Measurements from ENCODE around the gene AATK. TPM values are rescaled to one million over a fixed set of nuclear protein-coding genes. Genes with fewer than 3 reads are reported as not detected.

Gene AATK
- total RNA-seq, 2 donors from 2014 or later, result 3.3 to 4.3 TPM

- H3K9me3 Mint-ChIP-seq, result no peaks in the 10 kb centered on the region
- 96 to 98% methylated on average over 17 to 18 of the region's 18 CpGs for WGBS, 2 experiments (ENCODE audit: insufficient coverage in 1 of 2, insufficient read length in 1 of 2)
- TF ChIP-seq CTCF (conservative IDR thresholded peaks at IDR 0.05), result no peak
- no peaks in the 10 kb centered on the region for H3K4me1 Mint-ChIP-seq
- no peak overlapping the region for H3K27ac Mint-ChIP-seq
- Histone ChIP-seq H3K9ac (ENCODE audit: extremely low read depth, low read length, poor library complexity, severe bottlenecking) (no peak overlapping the region), H3K27me3 (ENCODE audit: control insufficient read depth, insufficient read depth, low read length, poor library complexity, severe bottlenecking) (no peaks in the 10 kb centered on the region), H3K36me3 (ENCODE audit: control insufficient read depth, insufficient read depth, low read length) (peaks cover 3% of the 10 kb centered on the region), H3K9me3 (ENCODE audit: control insufficient read depth, low read length) (no peaks in the 10 kb centered on the region), H3K4me3 (ENCODE audit: low read length) (no peak overlapping the region), H3K27ac (ENCODE audit: low read depth, low read length) (no peak overlapping the region), H3K4me1 (ENCODE audit: control insufficient read depth, insufficient read depth, low read length) (no peaks in the 10 kb centered on the region)
- no peak for DNase-seq
- H3K27me3 Mint-ChIP-seq (ENCODE audit: insufficient read depth), result no peaks in the 10 kb centered on the region
- peaks cover 19% of the 10 kb centered on the region for H3K36me3 Mint-ChIP-seq (ENCODE audit: low read depth)
- no peak overlapping the region for H3K4me3 Mint-ChIP-seq
Observed at GRCh38 chr17:81200201-81200600, 34.2 kb upstream of the AATK start.

- H3K9me3 Mint-ChIP-seq, result no peaks in the 10 kb centered on the region
- Histone ChIP-seq H3K27me3 (ENCODE audit: control insufficient read depth, insufficient read depth, low read length, poor library complexity, severe bottlenecking) (no peaks in the 10 kb centered on the region), H3K9ac (ENCODE audit: extremely low read depth, low read length, poor library complexity, severe bottlenecking) (no peak overlapping the region), H3K4me3 (ENCODE audit: low read length) (no peak overlapping the region), H3K27ac (ENCODE audit: low read depth, low read length) (no peak overlapping the region), H3K36me3 (ENCODE audit: control insufficient read depth, insufficient read depth, low read length) (peaks cover 3% of the 10 kb centered on the region), H3K9me3 (ENCODE audit: control insufficient read depth, low read length) (no peaks in the 10 kb centered on the region), H3K4me1 (ENCODE audit: control insufficient read depth, insufficient read depth, low read length) (no peaks in the 10 kb centered on the region)
- no peak for TF ChIP-seq CTCF (conservative IDR thresholded peaks at IDR 0.05)
- DNase-seq, result no peak
- 95 to 98% methylated on average over 15 to 18 of the region's 18 CpGs for WGBS, 2 experiments (ENCODE audit: insufficient coverage in 1 of 2, insufficient read length in 1 of 2)
- no peak overlapping the region for H3K27ac Mint-ChIP-seq
- no peak overlapping the region for H3K4me3 Mint-ChIP-seq
- no peaks in the 10 kb centered on the region for H3K27me3 Mint-ChIP-seq (ENCODE audit: insufficient read depth)
- H3K4me1 Mint-ChIP-seq, result no peaks in the 10 kb centered on the region
- H3K36me3 Mint-ChIP-seq (ENCODE audit: low read depth), result peaks cover 19% of the 10 kb centered on the region
Observed at GRCh38 chr17:81199482-81199830, 33.4 kb upstream of the AATK start.

- Mint-ChIP-seq H3K27ac (no peak overlapping the region), H3K27me3 (ENCODE audit: insufficient read depth) (no peaks in the 10 kb centered on the region), H3K9me3 (no peaks in the 10 kb centered on the region), H3K36me3 (ENCODE audit: low read depth) (peaks cover 19% of the 10 kb centered on the region), H3K4me3 (no peak overlapping the region), H3K4me1 (no peaks in the 10 kb centered on the region)
- Histone ChIP-seq H3K9me3 (ENCODE audit: control insufficient read depth, low read length) (no peaks in the 10 kb centered on the region), H3K4me1 (ENCODE audit: control insufficient read depth, insufficient read depth, low read length) (no peaks in the 10 kb centered on the region), H3K27ac (ENCODE audit: low read depth, low read length) (no peak overlapping the region), H3K9ac (ENCODE audit: extremely low read depth, low read length, poor library complexity, severe bottlenecking) (no peak overlapping the region), H3K27me3 (ENCODE audit: control insufficient read depth, insufficient read depth, low read length, poor library complexity, severe bottlenecking) (no peaks in the 10 kb centered on the region), H3K4me3 (ENCODE audit: low read length) (no peak overlapping the region), H3K36me3 (ENCODE audit: control insufficient read depth, insufficient read depth, low read length) (peaks cover 3% of the 10 kb centered on the region)
- no peak for DNase-seq
- WGBS, 2 experiments (ENCODE audit: insufficient coverage in 1 of 2, insufficient read length in 1 of 2), result 93% methylated on average over 8 to 22 of the region's 22 CpGs
- TF ChIP-seq CTCF (conservative IDR thresholded peaks at IDR 0.05), result no peak
Observed at GRCh38 chr17:81198826-81199481, 32.9 kb upstream of the AATK start.
